Smooth muscle cell (in vitro differentiated cells): ENCODE data around the gene DCLRE1B. TPM values are rescaled to one million over a fixed set of nuclear protein-coding genes. Genes with fewer than 3 reads are reported as not detected.

Source experiments
- DNase-seq: peaks from one replicate; lab custom pipeline; 2025; ENCODE audit not compliant: unreplicated experiment; lab: John Stamatoyannopoulos, UW
- H2AFZ ChIP-seq: fragments of 200-600 bp; sonication (generic); 2 replicates; pipeline ENCODE4 v1.6.0; 2016; ENCODE audit warnings: antibody characterized with exemption, low read depth, mild to moderate bottlenecking
- H3F3A ChIP-seq: fragments of 200-600 bp; sonication (generic); 2 replicates; pipeline ENCODE4 v1.6.0; 2017; ENCODE audit warnings: antibody characterized with exemption, low read depth
- H3K27ac ChIP-seq: fragments of 200-600 bp; sonication (generic); 2 replicates; pipeline ENCODE4 v1.5.1; 2016; ENCODE audit warnings: low read depth, mild to moderate bottlenecking
- H3K27me3 ChIP-seq: fragments of 200-600 bp; sonication (generic); 2 replicates; pipeline ENCODE4 v1.6.1; 2016; ENCODE audit warnings: low read depth, mild to moderate bottlenecking
- H3K36me3 ChIP-seq: fragments of 200-600 bp; sonication (generic); 2 replicates; pipeline ENCODE4 v1.5.1; 2016; ENCODE audit warnings: low read depth
- H3K4me1 ChIP-seq: fragments of 200-600 bp; sonication (generic); 2 replicates; pipeline ENCODE4 v1.5.1; 2016; ENCODE audit warnings: low read depth
- H3K4me2 ChIP-seq: fragments of 200-600 bp; sonication (generic); 2 replicates; pipeline ENCODE4 v1.6.0; 2016; ENCODE audit warnings: mild to moderate bottlenecking
- H3K4me3 ChIP-seq: fragments of 200-600 bp; sonication (generic); 2 replicates; pipeline ENCODE4 v1.5.1; 2016; ENCODE audit warnings: mild to moderate bottlenecking
- H3K79me2 ChIP-seq: fragments of 200-600 bp; sonication (generic); 2 replicates; pipeline ENCODE4 v1.6.0; 2016; ENCODE audit warnings: low read depth, mild to moderate bottlenecking
- H3K9ac ChIP-seq: fragments of 200-600 bp; sonication (generic); 2 replicates; pipeline ENCODE4 v1.6.0; 2016; ENCODE audit warnings: low read depth
- H3K9me3 ChIP-seq: fragments of 200-600 bp; sonication (generic); replicated peaks from 2 replicates; pipeline ENCODE4 v1.5.1; 2016; ENCODE audit warnings: low read depth
- H4K20me1 ChIP-seq: fragments of 200-600 bp; sonication (generic); 2 replicates; pipeline ENCODE4 v1.6.0; 2016; ENCODE audit warnings: low read depth
- WGBS: methylation state at CpG from one replicate; pipeline ENCODE4 v1.1.7; 2016; ENCODE audit warnings: low lambda C conversion rate; 5-methylcytosine and 5-hydroxymethylcytosine counted together
- polyA plus RNA-seq: library from polyadenylated mRNA; unstranded; fragments of >200 nt; fragmentation: Nextera tagmentation; extraction: Ambion mirVana; gene quantifications from 2 replicates; pipeline ENCODE4 v1.2.1, GENCODE V29; 2016
- total RNA-seq: library from RNA; depleted of rRNA; stranded (reverse); fragments of >200 nt; gene quantifications from 2 replicates; pipeline ENCODE4 v1.2.3, GENCODE V29; 2014
- TF ChIP-seq, protein P1 (sequence below): fragments of 200-600 bp; sonication (generic); IDR thresholded peaks from 2 replicates; pipeline ENCODE4 v1.5.1; 2017; ENCODE audit warnings: borderline replicate concordance, mild to moderate bottlenecking, antibody characterized with exemption; ENCODE audit not compliant: insufficient read depth, poor library complexity, severe bottlenecking

Gene DCLRE1B
- total and polyA plus RNA-seq, 2 experiments from 2014 or later = 5.9 to 11.0 TPM

DNA sequence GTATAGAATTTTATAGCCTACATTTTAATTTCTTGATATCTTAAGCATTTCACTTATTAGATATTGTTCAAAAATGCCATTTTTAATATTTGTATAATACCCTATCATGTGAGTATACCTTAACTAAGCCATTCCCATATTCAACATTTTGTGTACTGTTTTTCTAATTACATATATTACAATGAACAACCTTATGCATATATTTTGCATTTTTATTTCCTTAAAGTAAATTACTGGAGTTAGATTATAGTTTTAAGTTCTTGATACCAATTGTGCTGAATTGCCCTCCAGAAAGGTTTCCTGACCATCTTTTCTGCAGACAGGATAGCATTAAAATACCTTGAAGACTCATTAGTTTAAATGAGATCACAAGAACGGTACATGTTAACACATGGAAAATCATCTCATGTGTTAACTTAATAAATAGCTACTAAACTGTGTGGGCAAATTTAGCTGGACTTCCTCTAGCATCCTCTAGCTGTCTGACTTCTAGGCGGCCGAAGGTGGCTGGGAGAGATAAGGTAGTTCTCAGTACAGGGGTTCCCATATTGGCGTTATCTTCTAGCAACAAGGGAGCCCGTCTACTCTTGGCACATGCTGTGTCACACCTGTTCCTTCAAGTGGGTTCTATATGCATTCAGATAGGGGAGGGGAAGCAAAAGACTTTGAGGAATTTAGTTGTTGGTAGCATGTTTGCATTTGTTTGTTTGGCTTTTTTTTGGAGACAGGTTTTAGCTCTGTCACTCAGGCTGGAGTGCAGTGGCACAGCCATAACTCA is 8.9 kb downstream of the DCLRE1B start:
- Histone ChIP-seq H3K9ac (no peak overlapping the region), H3K4me2 (no peak overlapping the region), H2AFZ (no peak overlapping the region), H3K9me3 (no peaks in the 10 kb centered on the region), H4K20me1 (no peaks in the 10 kb centered on the region), H3K36me3 (no peaks in the 10 kb centered on the region), H3K4me1 (no peaks in the 10 kb centered on the region), H3K79me2 (no peaks in the 10 kb centered on the region), H3K27me3 (no peaks in the 10 kb centered on the region), H3F3A (no peaks in the 10 kb centered on the region), H3K4me3 (no peak overlapping the region), H3K27ac (no peak overlapping the region)
- 95% methylated on average over 5 of the region's 5 CpGs for WGBS
- DNase-seq = no peak
- TF ChIP-seq, protein P1, sequence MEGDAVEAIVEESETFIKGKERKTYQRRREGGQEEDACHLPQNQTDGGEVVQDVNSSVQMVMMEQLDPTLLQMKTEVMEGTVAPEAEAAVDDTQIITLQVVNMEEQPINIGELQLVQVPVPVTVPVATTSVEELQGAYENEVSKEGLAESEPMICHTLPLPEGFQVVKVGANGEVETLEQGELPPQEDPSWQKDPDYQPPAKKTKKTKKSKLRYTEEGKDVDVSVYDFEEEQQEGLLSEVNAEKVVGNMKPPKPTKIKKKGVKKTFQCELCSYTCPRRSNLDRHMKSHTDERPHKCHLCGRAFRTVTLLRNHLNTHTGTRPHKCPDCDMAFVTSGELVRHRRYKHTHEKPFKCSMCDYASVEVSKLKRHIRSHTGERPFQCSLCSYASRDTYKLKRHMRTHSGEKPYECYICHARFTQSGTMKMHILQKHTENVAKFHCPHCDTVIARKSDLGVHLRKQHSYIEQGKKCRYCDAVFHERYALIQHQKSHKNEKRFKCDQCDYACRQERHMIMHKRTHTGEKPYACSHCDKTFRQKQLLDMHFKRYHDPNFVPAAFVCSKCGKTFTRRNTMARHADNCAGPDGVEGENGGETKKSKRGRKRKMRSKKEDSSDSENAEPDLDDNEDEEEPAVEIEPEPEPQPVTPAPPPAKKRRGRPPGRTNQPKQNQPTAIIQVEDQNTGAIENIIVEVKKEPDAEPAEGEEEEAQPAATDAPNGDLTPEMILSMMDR = no peak

DNA sequence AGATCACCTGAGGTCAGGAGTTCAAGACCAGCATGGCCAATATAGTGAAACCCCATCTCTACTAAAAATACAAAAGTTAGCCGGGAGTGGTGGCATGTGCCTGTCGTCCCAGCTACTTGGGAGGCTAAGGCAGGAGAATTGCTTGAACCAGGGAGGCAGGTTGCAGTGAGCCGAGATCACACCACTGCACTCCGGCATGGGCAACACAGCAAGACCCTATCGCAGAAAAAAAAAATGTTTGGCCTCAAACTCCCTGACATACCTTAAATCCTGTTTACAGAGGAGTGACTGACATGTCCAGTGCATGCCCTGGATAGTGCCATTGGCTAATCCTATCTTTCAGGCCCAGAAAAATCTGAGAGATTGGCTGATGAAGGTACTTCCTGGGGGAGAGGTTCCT is 11.8 kb downstream of the DCLRE1B start:
- H3K9ac ChIP-seq = no peak overlapping the region
- no peaks in the 10 kb centered on the region for H3K27me3 ChIP-seq
- no peaks in the 10 kb centered on the region for H3K4me1 ChIP-seq
- no peaks in the 10 kb centered on the region for H3K79me2 ChIP-seq
- H4K20me1 ChIP-seq = no peaks in the 10 kb centered on the region
- H3K36me3 ChIP-seq = no peaks in the 10 kb centered on the region
- H3K4me2 ChIP-seq = no peak overlapping the region
- H3K4me3 ChIP-seq = no peak overlapping the region
- 91% methylated on average over 5 of the region's 5 CpGs for WGBS
- no peaks in the 10 kb centered on the region for H3K9me3 ChIP-seq
- H2AFZ ChIP-seq = no peak overlapping the region
- TF ChIP-seq, protein P1 = no peak
- no peak for DNase-seq
- no peak overlapping the region for H3K27ac ChIP-seq
- no peaks in the 10 kb centered on the region for H3F3A ChIP-seq

DNA sequence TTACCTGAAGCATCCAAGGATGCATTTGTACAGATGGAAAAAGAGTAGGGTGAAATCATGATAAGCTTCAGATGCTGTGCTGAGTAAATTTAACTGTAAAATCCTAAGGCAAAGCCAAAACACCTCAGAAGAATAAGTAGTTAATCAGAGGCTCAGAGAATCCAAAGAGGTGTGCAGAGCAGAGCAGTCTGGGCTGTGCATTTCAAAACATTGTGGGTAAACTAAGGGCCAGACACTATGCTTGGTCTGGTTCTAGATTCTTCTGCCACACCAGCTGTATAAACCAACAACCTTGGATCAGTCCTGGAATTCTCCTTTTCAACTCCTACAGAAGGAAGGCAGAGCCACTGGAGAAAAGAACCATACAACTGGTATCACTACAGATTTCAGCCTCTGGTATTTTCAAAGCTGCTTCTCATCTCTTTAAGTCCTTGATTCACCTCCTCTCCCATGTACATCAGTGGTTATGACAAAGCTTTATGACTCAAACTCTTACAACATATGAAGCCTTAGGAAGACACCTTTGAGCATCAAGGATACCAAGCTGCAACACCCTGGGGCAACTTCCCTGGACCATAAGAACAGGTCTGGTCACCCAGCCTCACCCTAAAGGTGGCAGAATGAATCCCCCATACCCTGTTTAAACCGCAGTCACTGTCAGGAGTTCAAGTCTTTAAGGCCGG is 12.4 kb downstream of the DCLRE1B start:
- no peaks in the 10 kb centered on the region for H3K79me2 ChIP-seq
- WGBS = 85% methylated on average over 2 of the region's 2 CpGs
- DNase-seq = no peak

More for the DNA sequence above, 12.4 kb downstream of the DCLRE1B start:
- Histone ChIP-seq H3K27ac (no peak overlapping the region), H3K9ac (no peak overlapping the region), H4K20me1 (no peaks in the 10 kb centered on the region), H2AFZ (no peak overlapping the region), H3K4me1 (no peaks in the 10 kb centered on the region), H3K4me2 (no peak overlapping the region), H3K27me3 (no peaks in the 10 kb centered on the region), H3K9me3 (no peaks in the 10 kb centered on the region), H3F3A (no peaks in the 10 kb centered on the region), H3K36me3 (no peaks in the 10 kb centered on the region), H3K4me3 (no peak overlapping the region)
- TF ChIP-seq, protein P1 = no peak
